HT1080 (cell line): ENCODE data around the gene NDUFAF8. TPM values are rescaled to one million over a fixed set of nuclear protein-coding genes. Genes with fewer than 3 reads are reported as not detected.

Experiments used
- DNase-seq: peaks from one replicate; pipeline ENCODE4 v3.0.0-alpha.2; 2015; ENCODE audit warnings: low read depth
- polyA plus RNA-seq, 2 experiments: library from polyadenylated mRNA; depleted of rRNA; stranded (reverse); fragments of >200 nt; gene quantifications; 2 replicates each; pipeline ENCODE4 v1.2.3, GENCODE V29; 2015
- total RNA-seq: library from RNA; depleted of rRNA; stranded (reverse); fragments of >200 nt; shearing (Covaris generic); gene quantifications from 2 replicates; pipeline ENCODE4 v1.2.3, GENCODE V29; 2014; rRNA removed

The NDUFAF8 gene
- 122 and 171 TPM in 2 replicates for total RNA-seq
- polyA plus RNA-seq (2015; cell fraction: cytosol; rRNA removed), result 98.5 and 136 TPM in 2 replicates
- 35.6 and 41.8 TPM in 2 replicates for polyA plus RNA-seq (2015; cell fraction: nucleus; rRNA removed)

GRCh38 chr17:81238815-81239713 lies at the start of gene NDUFAF8, which contains the start of gene TEPSIN:
Gene NDUFAF8, plus strand, starts transcription at chr17:81239318. Its CDS starts 46 bp downstream, at chr17:81239364.
Gene TEPSIN, minus strand, starts transcription at chr17:81239055. Its CDS starts 22 bp downstream, at chr17:81239033.
- DNase-seq, result peak; percentile 99

GRCh38 chr17:81189670-81190530 lies 49.2 kb upstream of the NDUFAF8 start:
- DNase-seq, result no peak

GRCh38 chr17:81190591-81190990 lies 48.5 kb upstream of the NDUFAF8 start:
- DNase-seq, result no peak

- no peak for DNase-seq
Measured at GRCh38 chr17:81191116-81191515, 48.0 kb upstream of the NDUFAF8 start.

GRCh38 chr17:81191646-81192045 lies 47.5 kb upstream of the NDUFAF8 start:
- no peak for DNase-seq

- no peak for DNase-seq
Measured at GRCh38 chr17:81192386-81193050, 46.6 kb upstream of the NDUFAF8 start.

- no peak for DNase-seq
Measured at GRCh38 chr17:81193051-81193410, 46.1 kb upstream of the NDUFAF8 start.

- DNase-seq, result no peak
Measured at GRCh38 chr17:81193470-81194224, 45.5 kb upstream of the NDUFAF8 start.

GRCh38 chr17:81194225-81194760 lies 44.8 kb upstream of the NDUFAF8 start:
- no peak for DNase-seq

- DNase-seq, result no peak
Measured at GRCh38 chr17:81194941-81195901, 43.9 kb upstream of the NDUFAF8 start.

GRCh38 chr17:81195941-81196495 lies 43.1 kb upstream of the NDUFAF8 start:
- no peak for DNase-seq

- no peak for DNase-seq
Measured at GRCh38 chr17:81196505-81197408, 42.4 kb upstream of the NDUFAF8 start.

GRCh38 chr17:81197409-81197795 lies 41.7 kb upstream of the NDUFAF8 start:
- DNase-seq, result no peak

GRCh38 chr17:81197831-81198490 lies 41.2 kb upstream of the NDUFAF8 start:
- DNase-seq, result no peak

GRCh38 chr17:81198826-81199481 lies 40.2 kb upstream of the NDUFAF8 start:
- no peak for DNase-seq

- DNase-seq, result no peak
Measured at GRCh38 chr17:81199482-81199830, 39.7 kb upstream of the NDUFAF8 start.

GRCh38 chr17:81200201-81200600 lies 38.9 kb upstream of the NDUFAF8 start:
- no peak for DNase-seq
